Measurements from ENCODE around the gene EIF5B.

The EIF5B gene

DNA sequence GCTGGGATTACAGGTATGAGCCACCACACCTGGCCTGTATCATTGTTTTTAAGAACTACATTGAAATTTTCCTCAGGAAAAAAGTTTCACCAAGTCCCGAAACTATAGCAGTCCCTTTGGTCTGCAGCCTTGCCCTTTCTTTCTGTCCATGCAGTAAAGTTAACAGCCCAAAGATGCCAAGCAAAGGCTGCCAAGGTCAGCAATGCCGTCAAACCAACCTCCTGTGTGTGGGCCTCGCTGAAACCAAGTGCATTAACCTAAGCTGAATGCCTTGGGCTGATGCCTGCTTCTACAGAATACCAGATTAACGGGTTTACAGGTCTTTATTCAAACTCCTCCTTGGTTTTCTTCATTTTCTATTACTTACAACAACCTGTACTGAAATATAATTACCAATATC is 73.1 kb downstream of the EIF5B start:
- no peak for DNase-seq

DNA sequence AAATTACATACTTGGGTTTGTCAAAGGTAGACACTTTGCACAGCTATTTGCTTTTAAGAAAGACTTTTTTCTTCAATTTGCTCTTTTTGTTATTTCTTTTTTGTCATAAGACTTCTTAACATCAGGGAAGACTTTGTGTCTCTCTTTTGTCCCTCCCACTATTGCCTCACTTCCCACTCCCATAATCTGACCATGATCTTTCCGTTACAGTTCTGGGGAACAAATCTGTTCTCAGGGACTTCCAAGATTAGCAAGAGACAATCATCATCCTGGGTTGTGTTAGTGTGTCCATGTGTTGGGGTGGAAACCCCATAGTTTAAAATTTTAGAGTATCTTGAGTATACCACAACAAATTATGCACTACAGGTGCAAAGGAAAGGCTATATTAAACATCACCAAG is 77.4 kb downstream of the EIF5B start:
- DNase-seq: no peak

DNA sequence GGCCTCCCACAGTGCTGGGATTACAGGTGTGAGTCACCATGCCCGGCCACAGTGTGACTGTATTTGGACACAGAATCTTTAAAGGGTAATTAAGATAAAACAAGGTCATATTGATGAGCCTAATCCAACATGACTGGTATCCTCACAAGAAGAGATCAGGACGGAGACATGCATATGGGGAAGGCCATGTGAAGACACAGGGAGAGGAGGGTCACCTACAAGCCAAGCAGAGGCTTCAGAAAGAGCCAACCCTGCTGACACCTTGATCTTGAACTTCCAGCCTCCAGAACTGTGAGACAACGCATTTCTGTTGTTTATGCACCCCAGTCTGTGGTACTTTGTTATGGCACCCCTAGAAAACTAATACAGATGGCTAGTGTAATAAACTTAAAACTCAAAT is 80.2 kb downstream of the EIF5B start:
- DNase-seq: no peak

DNA sequence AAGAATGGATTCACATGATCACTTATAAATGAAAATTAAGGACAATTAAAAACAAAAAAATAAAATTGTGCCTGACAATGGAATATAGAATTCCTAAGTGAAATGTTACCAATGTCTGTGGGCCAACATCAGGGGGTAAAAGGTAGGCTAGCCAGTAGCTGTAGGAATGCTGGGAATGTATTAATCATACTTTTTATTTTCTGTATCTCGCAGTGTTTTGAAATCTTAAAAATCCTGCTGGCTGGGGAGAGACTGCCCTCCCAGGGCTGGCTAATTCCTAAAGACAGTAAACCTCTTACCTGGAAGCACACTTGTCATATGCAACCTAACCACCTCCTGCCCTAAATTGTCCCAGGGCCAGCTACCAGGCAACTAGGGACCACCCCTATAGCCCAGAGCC is 82.8 kb downstream of the EIF5B start:
- DNase-seq: no peak

DNA sequence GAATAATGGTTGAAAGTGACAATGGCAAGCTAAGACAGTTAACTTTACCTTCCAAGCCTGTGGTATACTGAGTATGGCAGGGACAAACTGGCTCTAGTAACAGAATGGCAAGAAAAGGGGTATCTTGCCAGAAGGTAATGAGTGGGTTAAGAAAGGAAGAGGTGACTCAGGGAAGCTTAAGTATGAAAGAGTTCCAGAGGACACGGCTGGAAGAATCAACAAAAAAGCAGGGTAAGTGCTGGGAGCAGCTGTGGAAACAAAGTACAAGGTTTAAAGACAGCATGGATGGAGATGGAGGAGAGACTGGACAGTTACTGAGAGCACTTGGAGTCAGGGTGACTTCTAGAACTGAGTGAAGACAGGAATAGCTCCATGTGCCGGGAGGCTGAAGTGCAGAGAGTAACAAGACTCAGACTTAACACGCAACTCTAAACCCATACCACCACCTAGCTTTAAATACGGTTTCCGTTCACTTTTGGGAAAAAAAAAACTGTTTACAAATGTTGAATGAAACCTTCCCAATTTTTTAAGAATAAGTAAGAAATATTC is 83.6 kb downstream of the EIF5B start:
- no peak for DNase-seq

DNA sequence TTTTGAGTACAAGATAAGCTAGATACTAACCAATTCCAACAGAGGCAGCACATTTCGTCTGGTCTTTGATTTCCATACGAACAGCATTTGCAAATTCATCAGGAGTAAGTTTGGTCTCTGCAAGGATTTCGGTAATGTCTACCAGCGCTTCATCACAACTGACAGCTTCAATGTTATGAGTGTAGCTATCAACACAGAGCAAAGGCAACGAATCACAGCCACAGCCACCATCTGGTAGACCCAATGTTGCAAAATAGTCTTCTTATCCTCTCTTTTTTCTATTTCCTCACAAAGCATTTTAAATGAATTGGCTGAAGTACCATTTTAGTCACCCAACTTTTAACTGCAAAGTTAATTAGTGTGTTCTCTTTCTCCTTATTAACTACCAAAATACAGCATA is 84.3 kb downstream of the EIF5B start:
- DNase-seq: no peak

DNA sequence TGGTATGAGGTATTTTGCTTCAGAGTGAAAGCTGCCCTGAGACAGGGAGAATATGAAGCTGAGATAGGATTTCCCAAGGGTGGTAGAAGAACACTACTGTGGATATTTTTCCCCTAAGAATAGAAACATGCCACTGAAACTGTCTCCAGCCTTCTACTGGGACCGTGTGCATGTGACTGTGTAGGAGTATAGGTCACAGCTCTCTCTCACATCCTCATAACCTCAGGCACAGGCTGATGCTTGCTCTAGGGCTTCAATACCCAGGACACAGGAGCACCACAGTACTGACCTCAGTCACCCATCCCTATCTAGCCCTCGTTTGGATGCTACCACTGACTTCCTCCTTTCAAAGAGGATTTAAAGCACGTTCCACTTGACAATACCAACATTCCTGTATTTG is 85.4 kb downstream of the EIF5B start:
- no peak for DNase-seq

DNA sequence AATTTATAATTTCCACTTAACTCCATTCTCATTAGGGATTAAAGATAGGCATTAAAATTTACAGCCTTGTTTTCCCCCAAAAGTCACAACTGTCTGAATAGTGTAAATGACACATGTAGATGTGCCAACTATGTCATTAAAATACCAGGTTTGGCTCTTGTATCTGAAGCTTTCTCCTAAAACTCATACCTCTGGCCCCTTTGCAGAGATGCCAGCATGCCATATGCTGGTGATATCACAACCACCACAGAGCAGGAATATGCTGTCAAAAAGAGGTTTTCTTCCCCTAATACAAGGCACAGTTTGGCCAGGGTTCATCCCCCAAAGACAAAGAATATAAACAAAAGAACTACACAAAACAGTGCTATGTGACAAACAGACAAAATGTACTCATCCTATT is 87.2 kb downstream of the EIF5B start:
- DNase-seq: no peak

DNA sequence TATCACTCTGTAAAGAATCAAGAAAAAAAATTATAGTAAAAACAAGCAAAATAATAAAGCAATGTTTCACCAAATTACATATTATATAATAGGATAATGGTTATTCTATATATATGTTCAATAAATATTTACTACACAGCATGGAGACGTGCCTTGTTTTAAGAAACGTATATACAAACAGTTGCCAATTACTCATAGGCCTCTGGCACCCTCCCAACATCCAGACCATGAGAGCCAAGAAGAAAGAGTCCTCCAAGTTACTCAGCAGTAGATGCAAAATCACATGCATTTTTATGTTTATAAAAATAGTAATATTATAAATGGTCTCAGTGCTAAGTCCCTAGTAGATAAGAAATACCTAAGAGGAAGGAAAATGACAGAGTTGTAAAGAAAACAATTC is 87.8 kb downstream of the EIF5B start:
- DNase-seq: no peak

DNA sequence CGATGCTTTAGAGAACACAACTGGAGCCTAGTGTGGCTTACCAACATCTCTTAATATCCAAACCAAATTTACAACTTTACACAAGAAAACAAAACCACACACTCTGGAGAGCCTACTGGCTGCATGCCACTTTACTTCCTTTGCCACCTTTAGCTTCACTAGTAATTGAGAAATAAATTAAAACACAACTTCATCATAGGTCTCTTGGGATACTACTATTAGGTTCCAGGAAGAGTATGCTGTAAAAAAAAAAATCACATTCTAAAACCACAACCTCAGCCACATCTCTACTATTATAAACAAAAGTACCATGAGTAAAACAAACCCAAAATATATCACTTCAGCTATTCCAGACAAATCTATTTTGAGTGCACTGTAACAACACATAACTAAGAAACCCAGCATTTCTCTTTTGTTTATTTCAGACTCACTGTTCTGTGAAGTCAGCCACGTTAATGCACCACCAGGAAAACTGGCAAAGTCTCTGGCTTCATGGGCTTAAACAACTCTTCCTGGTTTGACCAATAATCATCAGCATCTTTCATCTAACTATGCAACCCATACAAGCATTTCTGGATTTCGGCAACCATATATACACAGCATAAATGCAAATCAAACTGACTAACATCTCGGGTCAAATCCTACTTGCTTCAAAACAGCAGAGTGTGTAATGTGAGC is 93.6 kb downstream of the EIF5B start:
- DNase-seq: no peak

DNA sequence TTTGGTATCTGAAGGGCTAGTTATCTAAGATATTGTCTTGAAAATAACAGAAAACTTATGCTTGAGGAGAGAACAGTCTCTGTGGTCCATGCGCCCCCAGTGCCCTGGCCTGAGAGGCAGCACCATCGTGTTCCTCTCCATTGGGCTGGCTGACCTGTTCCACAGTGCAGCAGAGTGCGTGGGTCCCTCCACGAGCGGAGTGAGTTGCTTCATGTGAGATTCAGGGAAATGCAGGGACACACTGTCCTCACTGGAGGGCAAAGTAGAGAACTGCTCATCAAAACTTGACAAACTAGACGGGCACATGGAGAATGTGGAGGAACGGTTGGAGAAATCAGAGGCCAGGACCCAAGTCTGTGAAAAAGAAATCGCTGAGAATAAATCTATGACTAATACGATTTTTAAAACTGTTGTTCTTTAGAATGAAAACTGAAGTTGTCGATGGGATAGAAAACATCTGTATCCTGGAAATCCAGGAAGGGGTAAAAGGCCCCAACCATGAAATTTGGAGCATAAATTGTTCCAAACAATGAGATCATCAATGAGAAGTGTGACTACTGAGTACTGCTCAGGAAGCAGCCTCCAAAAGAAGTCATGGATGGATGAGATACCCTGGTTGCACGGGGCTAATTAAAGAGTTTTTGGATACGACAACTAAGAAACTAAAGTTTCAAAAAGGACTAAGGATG is 94.5 kb downstream of the EIF5B start:
- DNase-seq: no peak

DNA sequence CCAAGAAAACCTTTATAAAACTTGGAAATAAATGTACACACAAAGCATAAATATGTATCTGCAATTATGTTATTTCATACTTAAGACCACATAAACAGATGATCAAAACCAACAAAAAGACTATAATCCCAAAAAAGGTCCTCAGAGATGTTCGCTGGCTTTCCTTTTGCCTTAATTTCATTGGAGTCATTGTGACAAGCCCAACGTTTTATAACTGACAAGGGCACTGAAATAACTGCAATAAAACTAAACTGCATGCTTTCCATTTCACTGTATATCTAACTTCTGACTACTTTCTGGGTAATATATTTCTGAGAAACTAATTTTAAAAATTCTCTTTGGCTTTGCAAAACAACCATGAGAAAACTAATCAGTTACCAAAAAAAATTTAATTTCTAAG is 96.2 kb downstream of the EIF5B start:
- no peak for DNase-seq

DNA sequence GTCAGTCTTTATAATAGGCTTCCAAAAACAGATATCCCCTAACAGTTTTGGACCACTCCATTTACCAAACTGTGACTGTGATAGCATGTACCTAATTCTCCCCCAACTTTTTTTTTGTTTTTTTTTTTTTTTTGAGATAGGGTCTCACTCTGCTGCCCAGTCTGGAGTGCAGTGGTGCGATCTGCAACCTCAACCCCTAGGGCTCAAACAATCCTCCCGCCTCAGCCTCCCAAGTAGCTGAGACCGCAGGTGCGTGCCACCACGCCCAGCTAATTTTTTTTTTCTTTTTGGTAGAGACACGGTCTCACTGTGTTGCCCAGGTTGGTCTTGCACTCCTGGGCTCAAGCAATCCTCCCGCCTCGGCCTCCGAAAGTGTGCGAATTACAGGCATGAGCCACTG is 99.7 kb downstream of the EIF5B start:
- no peak for DNase-seq

DNA sequence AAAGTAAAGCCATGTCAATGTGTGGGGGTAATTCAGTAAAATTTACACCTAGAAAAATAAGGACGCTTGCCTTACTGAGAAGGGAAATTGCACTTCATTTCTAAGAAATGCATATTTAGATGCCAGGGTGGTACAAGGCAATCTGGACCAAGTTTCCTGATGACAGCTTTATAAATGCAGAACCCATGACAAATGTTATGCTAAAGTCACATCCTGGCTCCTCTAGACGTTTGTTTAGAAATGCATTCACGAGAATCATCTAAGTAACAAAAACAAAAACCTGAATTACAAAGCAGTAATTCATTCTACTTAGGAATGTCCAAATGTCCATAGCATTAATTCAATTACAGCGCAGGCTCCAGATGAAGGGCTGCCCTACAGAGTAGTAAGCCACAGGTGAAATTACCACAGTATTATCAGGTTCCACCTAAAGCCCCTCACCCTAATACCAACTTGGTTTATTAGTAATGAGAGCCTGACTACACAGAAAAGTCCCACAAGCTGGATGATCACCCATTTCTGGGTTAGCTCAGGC is 102.8 kb downstream of the EIF5B start:
- no peak for DNase-seq

DNA sequence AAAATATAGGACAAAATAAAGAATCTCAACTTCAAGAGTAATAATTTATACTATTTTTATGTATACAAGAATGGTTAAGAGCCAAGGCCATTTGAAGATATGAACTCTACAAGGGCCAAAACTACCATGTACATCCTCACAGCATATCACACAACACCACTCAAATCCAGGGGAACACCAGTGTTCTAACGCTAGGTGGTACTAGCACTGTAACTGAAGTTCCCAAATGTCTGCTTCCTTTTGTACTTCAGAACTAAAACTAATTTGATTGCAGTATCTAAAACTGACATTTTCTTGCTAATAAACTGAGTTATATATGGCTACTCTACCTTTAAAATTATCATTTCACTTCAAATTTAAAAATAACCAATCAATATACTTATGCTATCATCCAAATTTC is 105.6 kb downstream of the EIF5B start:
- DNase-seq: no peak

DNA sequence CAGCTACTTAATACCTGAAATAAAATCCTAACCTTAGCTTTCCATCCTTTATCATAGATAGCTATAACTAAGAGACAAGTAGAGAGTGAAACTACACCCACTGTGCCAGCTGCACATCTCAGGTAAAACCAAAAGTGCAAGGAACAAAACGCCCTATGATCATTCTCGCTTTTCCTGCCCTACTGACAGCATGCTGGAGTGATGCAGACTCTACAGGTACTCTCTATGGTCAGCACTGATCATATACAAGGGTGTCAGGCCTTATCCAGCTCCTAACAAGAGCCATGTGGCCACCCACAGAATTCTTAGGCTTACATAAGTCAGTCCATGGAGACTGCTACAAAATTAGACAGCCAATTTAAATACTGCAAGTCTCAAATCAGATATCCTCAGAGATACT is 107.0 kb downstream of the EIF5B start:
- DNase-seq: no peak

DNA sequence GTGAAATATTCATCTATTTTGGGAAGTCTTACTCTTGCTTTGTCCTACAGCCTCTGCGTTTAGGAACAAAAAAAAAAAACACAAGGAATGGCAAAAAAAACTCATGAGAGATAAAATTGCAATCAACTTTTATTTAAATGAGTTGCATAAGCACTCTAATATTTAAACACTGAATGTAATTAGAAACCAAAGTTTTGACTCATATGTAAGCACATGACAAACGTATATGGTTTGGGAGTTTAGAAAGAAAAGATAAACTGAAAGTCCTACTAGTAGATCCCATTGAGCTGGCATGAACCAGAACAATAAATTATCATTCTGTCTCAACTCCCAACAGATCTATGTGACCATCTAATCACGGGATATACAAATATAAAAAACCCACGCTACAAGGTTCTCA is 107.9 kb downstream of the EIF5B start:
- no peak for DNase-seq

DNA sequence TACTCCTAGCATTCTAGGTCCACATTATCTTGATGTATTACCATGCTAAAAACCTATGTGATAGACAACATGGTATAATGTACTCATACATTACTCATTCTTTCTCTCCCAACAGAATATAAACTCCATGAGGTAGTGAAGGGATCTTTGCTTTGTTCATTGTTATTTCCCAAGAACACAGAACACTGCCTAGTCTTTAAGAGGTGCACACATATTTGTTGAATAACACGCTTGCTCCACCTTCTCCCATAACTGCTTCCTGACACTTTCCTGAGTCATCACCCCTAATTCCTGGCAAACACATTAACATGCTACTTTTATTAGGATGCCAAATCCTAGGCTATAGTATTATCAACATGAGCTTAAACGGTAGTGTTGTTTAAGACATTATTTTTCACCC is 111.4 kb downstream of the EIF5B start:
- no peak for DNase-seq

DNA sequence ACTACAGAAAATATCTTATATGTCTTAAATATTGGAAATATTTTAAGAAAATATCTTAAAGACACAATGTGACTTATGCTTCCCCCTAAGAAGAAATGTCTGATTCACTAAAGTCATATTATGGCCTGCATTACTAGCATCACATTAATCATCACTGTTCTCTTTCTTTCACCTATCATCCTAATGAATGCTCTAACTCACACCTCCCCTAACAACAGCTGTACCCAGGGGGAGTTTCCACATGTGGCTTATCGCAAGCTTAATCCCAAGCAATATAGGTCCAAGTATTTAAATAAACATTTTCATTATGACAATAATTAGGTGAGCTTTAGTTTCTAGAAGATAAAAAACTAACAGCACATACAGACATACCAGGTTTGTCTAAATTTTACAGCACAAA is 113.0 kb downstream of the EIF5B start:
- peak in 1 of 2 experiments; percentile 2 for DNase-seq

All from NCI-H524 (cell line).